HG03558 (cell line): ENCODE results near the gene NFIL3.

Source experiments
- ATAC-seq: cut with Tn5 transposase; IDR thresholded peaks from one replicate; pipeline ENCODE4 v1.9.1; 2021; ENCODE audit warnings: moderate number of reproducible peaks; ENCODE audit not compliant: unreplicated experiment; ENCODE audit errors: extremely low read depth

Gene NFIL3

GRCh38 chr9:91361291-91362050, 62.2 kb downstream of the NFIL3 start, which contains the start of gene AUH:
AUH (minus strand) TSS chr9:91361918; CDS start chr9:91361889, 29 bp downstream.
- ATAC-seq = peak; percentile 47

DNA sequence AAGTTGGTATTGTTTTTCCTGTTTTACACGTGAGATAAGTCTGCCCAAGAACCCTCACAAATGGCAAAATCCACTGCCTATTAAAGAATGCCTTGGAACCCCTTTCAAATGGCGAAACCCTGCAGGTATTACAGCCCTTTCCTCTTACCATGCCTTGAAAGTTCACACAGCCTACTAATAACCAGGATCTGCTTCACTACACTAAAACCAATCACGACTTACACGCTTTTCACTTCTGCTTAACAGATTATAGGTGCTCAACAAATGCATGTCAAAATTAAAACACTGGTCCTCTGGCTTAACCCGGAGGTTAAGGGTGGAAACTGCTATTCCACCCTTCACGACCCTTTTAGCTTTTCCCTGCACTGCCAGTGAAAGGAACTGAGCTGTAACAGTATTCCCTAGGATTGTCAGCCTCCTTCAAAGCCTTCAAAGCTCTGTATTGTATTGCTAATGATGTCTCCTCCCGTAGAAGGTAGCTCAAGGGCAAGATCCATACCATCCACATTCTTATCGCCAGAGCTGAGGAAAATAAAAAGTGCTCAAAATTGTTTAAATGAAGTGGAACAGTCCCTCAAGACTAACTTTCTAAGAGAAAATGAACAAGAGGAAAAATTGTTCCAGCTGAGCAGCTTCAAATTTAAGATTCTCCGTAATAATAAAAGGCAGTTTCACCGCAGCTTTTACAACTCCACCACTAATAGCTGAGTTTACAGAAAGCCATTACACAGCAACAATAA, 62.9 kb downstream of the NFIL3 start:
- ATAC-seq = no peak

GRCh38 chr9:91359734-91360470, 63.7 kb downstream of the NFIL3 start:
- ATAC-seq = no peak

- ATAC-seq = no peak
These were observed 64.5 kb downstream of the NFIL3 start for GRCh38 chr9:91359083-91359482.
